H1 (cell line): ENCODE measurements around the gene FRY. TPM values are rescaled to one million over a fixed set of nuclear protein-coding genes. Genes with fewer than 3 reads are reported as not detected.

ENCODE experiments used
- CTCF ChIA-PET: fragments of 300-600 bp; sonication (Branson Sonifier 250); formaldehyde crosslinking; loops from one replicate; lab custom pipeline; 2021; ENCODE audit not compliant: partially characterized antibody; lab: Charles Lee
- POLR2A ChIA-PET: fragments of 300-600 bp; sonication (Branson Sonifier 250); formaldehyde crosslinking; loops from one replicate; lab custom pipeline; 2021; ENCODE audit warnings: inconsistent platforms; ENCODE audit not compliant: partially characterized antibody; lab: Charles Lee
- DNase-seq, 2 experiments: peaks; one replicate each; pipeline versions ENCODE4 v3.0.0 to v3.0.0-alpha.2; 2010 to 2022; ENCODE audit warnings: low spot score in 2 of 2, low read depth in 1 of 2, mixed read lengths in 1 of 2
- FAIRE-seq: peaks from 2 replicates; lab custom pipeline; 2011; peaks lifted over from hg19 to GRCh38; lab: Jason Lieb, UNC
- H2AFZ ChIP-seq: 2 replicates; pipeline ENCODE4 v1.8.1; 2012; ENCODE audit warnings: low read length, inconsistent platforms
- H2AK5ac ChIP-seq: 2 replicates; pipeline ENCODE4 v1.6.1; 2013; ENCODE audit warnings: low read depth, low read length
- H2BK120ac ChIP-seq: replicated peaks from 2 replicates; pipeline ENCODE3; 2013; ENCODE audit warnings: low read depth, low read length, inconsistent platforms
- H2BK12ac ChIP-seq: 2 replicates; pipeline ENCODE4 v1.6.1; 2013; ENCODE audit warnings: low read depth, low read length
- H2BK15ac ChIP-seq: 2 replicates; pipeline ENCODE4 v1.6.1; 2013; ENCODE audit warnings: low read length
- H2BK20ac ChIP-seq: 2 replicates; pipeline ENCODE4 v1.6.1; 2013; ENCODE audit warnings: low read length
- H2BK5ac ChIP-seq: 2 replicates; pipeline ENCODE4 v1.6.1; 2013; ENCODE audit warnings: low read depth, low read length
- H3K14ac ChIP-seq: 2 replicates; pipeline ENCODE4 v1.6.1; 2013; ENCODE audit warnings: inconsistent platforms; ENCODE audit not compliant: insufficient read length
- H3K18ac ChIP-seq: 2 replicates; pipeline ENCODE4 v1.6.1; 2013; ENCODE audit warnings: low read length; ENCODE audit errors: extremely low read depth
- H3K23ac ChIP-seq: 2 replicates; pipeline ENCODE4 v1.6.1; 2013; ENCODE audit warnings: inconsistent platforms; ENCODE audit not compliant: insufficient read length
- H3K23me2 ChIP-seq: 2 replicates; pipeline ENCODE4 v1.6.1; 2013; ENCODE audit warnings: low read depth, low read length
- H3K27ac ChIP-seq: 2 replicates; pipeline ENCODE4 v1.6.1; 2011; ENCODE audit warnings: low read depth, low read length, inconsistent platforms
- H3K27me3 ChIP-seq, 4 experiments: replicated peaks in 1 of 4; 1 replicate in 1 of 4; 2 replicates in 3 of 4; pipeline versions ENCODE4 v1.6.1 to v1.8.1; 2011 to 2013; ENCODE audit warnings: low read length in 3 of 4, mild to moderate bottlenecking in 3 of 4, inconsistent platforms in 2 of 4, mixed read lengths in 2 of 4, moderate library complexity in 1 of 4; ENCODE audit not compliant: control insufficient read depth in 3 of 4, insufficient read depth in 3 of 4; ENCODE audit errors: extremely low read depth in 1 of 4
- H3K36me3 ChIP-seq, 4 experiments: 2 replicates each; pipeline versions ENCODE4 v1.6.1 to v1.8.1; 2011 to 2013; ENCODE audit warnings: mild to moderate bottlenecking in 4 of 4, low read length in 3 of 4, moderate library complexity in 2 of 4, control low read depth in 1 of 4, inconsistent platforms in 1 of 4; ENCODE audit not compliant: insufficient read depth in 4 of 4, control insufficient read depth in 2 of 4
- H3K4ac ChIP-seq: replicated peaks from 2 replicates; pipeline ENCODE3; 2013; ENCODE audit warnings: low read length, low read depth, mixed read lengths, inconsistent platforms; ENCODE audit not compliant: insufficient read length
- H3K4me1 ChIP-seq, 4 experiments: replicated peaks in 1 of 4; 1 replicate in 1 of 4; 2 replicates in 3 of 4; pipeline versions ENCODE4 v1.6.1 to v1.8.1; 2011 to 2013; ENCODE audit warnings: low read length in 3 of 4, inconsistent platforms in 2 of 4, mixed read lengths in 1 of 4; ENCODE audit not compliant: insufficient read depth in 4 of 4, control insufficient read depth in 3 of 4
- H3K4me2 ChIP-seq, 2 experiments: 2 replicates each; pipeline versions ENCODE4 v1.6.1 to v1.8.1; 2011 to 2013; ENCODE audit warnings: low read depth in 2 of 2, low read length in 2 of 2, control low read depth in 1 of 2, inconsistent platforms in 1 of 2, mild to moderate bottlenecking in 1 of 2; ENCODE audit not compliant: insufficient read depth in 1 of 2
- H3K4me3 ChIP-seq, 4 experiments: fragments of 200-600, 300-600 bp in 1 of 4; sonication (generic), shearing (Covaris generic), sonication (Bioruptor Twin) in 1 of 4; 2 replicates each; pipeline versions ENCODE4 v1.5.1 to v1.8.1; 2011 to 2016; ENCODE audit warnings: low read length in 4 of 4, low read depth in 3 of 4, control low read depth in 2 of 4, inconsistent platforms in 2 of 4, mild to moderate bottlenecking in 2 of 4, mixed read lengths in 1 of 4, moderate library complexity in 1 of 4; ENCODE audit not compliant: insufficient read depth in 2 of 4; ENCODE audit errors: extremely low read depth in 1 of 4
- H3K56ac ChIP-seq: replicated peaks from 2 replicates; pipeline ENCODE3; 2013; ENCODE audit warnings: low read depth, mild to moderate bottlenecking, mixed read lengths, low read length, inconsistent platforms; ENCODE audit not compliant: insufficient read length
- H3K79me1 ChIP-seq: 2 replicates; pipeline ENCODE4 v1.6.1; 2013; ENCODE audit warnings: low read depth, low read length, control low read depth
- H3K79me2 ChIP-seq, 2 experiments: 2 replicates each; pipeline versions ENCODE4 v1.6.1 to v1.8.1; 2012 to 2013; ENCODE audit warnings: low read length in 2 of 2, mild to moderate bottlenecking in 2 of 2, inconsistent platforms in 1 of 2; ENCODE audit not compliant: insufficient read depth in 2 of 2, control insufficient read depth in 1 of 2
- H3K9ac ChIP-seq, 4 experiments: replicated peaks in 1 of 4; 1 replicate in 1 of 4; 2 replicates in 3 of 4; pipeline versions ENCODE4 v1.6.1 to v1.8.1; 2011 to 2013; ENCODE audit warnings: low read depth in 3 of 4, low read length in 3 of 4, control low read depth in 2 of 4, mild to moderate bottlenecking in 2 of 4, moderate library complexity in 2 of 4, inconsistent platforms in 1 of 4; ENCODE audit errors: extremely low read depth in 1 of 4
- H3K9me3 ChIP-seq, 2 experiments: 2 replicates each; pipeline versions ENCODE4 v1.6.1 to v1.8.1; 2012 to 2013; ENCODE audit warnings: mild to moderate bottlenecking in 2 of 2, moderate library complexity in 2 of 2, control low read depth in 1 of 2, inconsistent platforms in 1 of 2, low read depth in 1 of 2, low read length in 1 of 2, mixed read lengths in 1 of 2; ENCODE audit not compliant: insufficient read depth in 2 of 2
- H4K20me1 ChIP-seq, 2 experiments: replicated peaks in 1 of 2; 2 replicates each; pipeline versions ENCODE3 to v1.8.1; 2011 to 2013; ENCODE audit warnings: inconsistent platforms in 2 of 2, low read length in 2 of 2, mild to moderate bottlenecking in 1 of 2; ENCODE audit not compliant: insufficient read depth in 2 of 2, control insufficient read depth in 1 of 2
- H4K5ac ChIP-seq: 2 replicates; pipeline ENCODE4 v1.6.1; 2013; ENCODE audit warnings: low read length, low read depth, mixed read lengths, inconsistent platforms; ENCODE audit not compliant: insufficient read length
- H4K8ac ChIP-seq: 2 replicates; pipeline ENCODE4 v1.8.0; 2013; ENCODE audit warnings: mild to moderate bottlenecking, moderate library complexity, low read length, inconsistent platforms; ENCODE audit not compliant: insufficient read depth; ENCODE audit errors: extremely low read depth
- H4K91ac ChIP-seq: replicated peaks from 2 replicates; pipeline ENCODE3; 2013; ENCODE audit warnings: low read length, mixed read lengths, inconsistent platforms; ENCODE audit not compliant: insufficient read length
- ASH2L ChIP-seq: fragments of 200-600, 300-600 bp; sonication (generic); IDR thresholded peaks from one replicate; pipeline ENCODE4 v1.7.1; 2017; ENCODE audit warnings: low read length
- BCL11A ChIP-seq, 2 experiments: IDR thresholded peaks; one replicate each; pipeline ENCODE4 v1.6.1; 2011; ENCODE audit warnings: low read depth in 2 of 2, low read length in 2 of 2, mild to moderate bottlenecking in 2 of 2
- CHD1 ChIP-seq: IDR thresholded peaks from 2 replicates; pipeline ENCODE4 v1.6.1; 2012; ENCODE audit warnings: low read depth, low read length, improper control_type of control experiment
- CREB1 ChIP-seq: IDR thresholded peaks from 2 replicates; pipeline ENCODE4 v1.6.1; 2012; ENCODE audit warnings: inconsistent platforms
- CTBP2 ChIP-seq: IDR thresholded peaks from 2 replicates; pipeline ENCODE4 v1.7.0; 2011; ENCODE audit warnings: borderline replicate concordance, mild to moderate bottlenecking, moderate library complexity, mixed read lengths, low read length; ENCODE audit not compliant: insufficient read depth, insufficient read length
- EP300 ChIP-seq, 2 experiments: IDR thresholded peaks; 1 replicate in 1 of 2; 2 replicates in 1 of 2; pipeline ENCODE4 v1.6.1; 2011 to 2012; ENCODE audit warnings: low read depth in 2 of 2, low read length in 2 of 2, mild to moderate bottlenecking in 2 of 2, borderline replicate concordance in 1 of 2, inconsistent platforms in 1 of 2, moderate library complexity in 1 of 2
- KDM1A ChIP-seq: fragments of 200-600, 300-600 bp; sonication (generic); IDR thresholded peaks from 2 replicates; pipeline ENCODE4 v1.7.1; 2016; ENCODE audit warnings: mild to moderate bottlenecking, low read length, borderline replicate concordance
- PHF8 ChIP-seq: fragments of 200-600 bp; sonication (generic); conservative IDR thresholded peaks from 2 replicates; pipeline ENCODE4 v1.7.1; 2012; ENCODE audit warnings: low read depth, mild to moderate bottlenecking, inconsistent platforms, low read length, moderate library complexity
- RNF2 ChIP-seq: fragments of 200-900, 300-1000 bp; sonication (generic); IDR thresholded peaks from 2 replicates; pipeline ENCODE4 v1.7.1; 2016; ENCODE audit warnings: borderline replicate concordance, low read depth, mild to moderate bottlenecking, antibody characterized with exemption, low read length; ENCODE audit not compliant: poor library complexity, severe bottlenecking; ENCODE audit errors: missing control alignments
- SIRT6 ChIP-seq: IDR thresholded peaks from one replicate; pipeline ENCODE4 v1.7.1; 2012; ENCODE audit warnings: low read length, inconsistent platforms
- SP2 ChIP-seq: IDR thresholded peaks from 2 replicates; pipeline ENCODE4 v1.6.1; 2012; ENCODE audit warnings: mild to moderate bottlenecking, low read length, inconsistent platforms
- WGBS, 2 experiments: shearing (Covaris generic) in 1 of 2; methylation state at CpG; one replicate each; pipeline versions ENCODE4 v1.1.6 to v1.1.7; 2013 to 2015; ENCODE audit warnings: low lambda C conversion rate in 2 of 2, mixed read lengths in 2 of 2, inconsistent platforms in 1 of 2, low coverage in 1 of 2, missing lambda C conversion rate in 1 of 2; ENCODE audit not compliant: insufficient replicate concordance in 2 of 2, insufficient coverage in 1 of 2, insufficient read length in 1 of 2; ENCODE audit errors: extremely low coverage in 1 of 2, missing lambda C conversion rate in 1 of 2; 5-methylcytosine and 5-hydroxymethylcytosine counted together
- polyA plus RNA-seq, 7 experiments: library from polyadenylated mRNA; depleted of rRNA in 3 of 7; stranded (reverse) in 5 of 7; unstranded in 2 of 7; fragments of >200 nt in 5 of 7; fragments of 200-250 nt in 2 of 7; gene quantifications; 1 replicate in 5 of 7; 2 replicates in 1 of 7; 4 replicates in 1 of 7; pipeline versions ENCODE4 v1.2.1 to v1.2.3, GENCODE V29; 2011 to 2013; ENCODE audit warnings: missing spikeins in 2 of 7, mixed read lengths in 2 of 7
- total RNA-seq: library from RNA; stranded (reverse); fragmentation: NEBNext Ultra II Directional; extraction: Animal tissue kit (Norgen Biotek cat#: 25700); gene quantifications from 2 replicates; pipeline ENCODE4 v1.2.1, GENCODE V29; 2021
- TF ChIP-seq, protein P1 (sequence below): IDR thresholded peaks from 2 replicates; pipeline ENCODE4 v1.6.1; 2012; ENCODE audit warnings: low read length, inconsistent platforms
- TF ChIP-seq, protein P2 (sequence below): IDR thresholded peaks from 2 replicates; pipeline ENCODE4 v1.6.1; 2012; ENCODE audit warnings: inconsistent platforms

The FRY gene
- total and polyA plus RNA-seq, 2 of the 8 experiments (the other 6 are each of a cell fraction or from before 2014, with no cell fraction given), result 4.3 to 9.2 TPM

DNA sequence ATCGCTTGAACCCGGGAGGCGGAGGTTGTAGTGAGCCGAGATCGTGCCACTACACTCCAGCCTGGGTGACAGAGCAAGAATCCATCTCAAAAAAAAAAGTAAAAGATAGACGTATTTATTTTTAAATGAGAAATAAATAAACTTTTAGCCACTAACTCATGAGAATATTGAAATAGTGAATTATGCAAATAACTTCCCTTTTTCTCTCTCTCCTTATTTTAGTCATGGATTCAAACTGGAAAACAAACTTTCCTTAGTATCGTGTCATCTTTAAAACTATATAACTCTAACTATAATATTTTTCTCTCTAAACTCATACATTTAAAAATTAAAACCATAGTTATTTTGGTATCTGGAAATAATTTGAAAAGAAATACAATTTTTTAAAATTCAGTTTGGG, 96.1 kb downstream of the FRY start:
- Histone ChIP-seq H2BK120ac (no peak overlapping the region), H2BK20ac (no peak overlapping the region), H3K14ac (no peak overlapping the region), H2BK5ac (no peak overlapping the region), H3K79me2 (no peaks in the 10 kb centered on the region), H2AK5ac (no peak overlapping the region), H3K4me3 (no peak overlapping the region), H2BK12ac (no peak overlapping the region), H3K79me1 (no peaks in the 10 kb centered on the region), H3K23me2 (no peaks in the 10 kb centered on the region), H2BK15ac (no peak overlapping the region), H3K27me3 (no peaks in the 10 kb centered on the region), H4K91ac (no peak overlapping the region), H3K4ac (no peak overlapping the region), H3K27ac (no peak overlapping the region), H4K5ac (no peak overlapping the region), H3K18ac (no peak overlapping the region), H3K36me3 (peaks cover 0 to 3% (median 0%) of the 10 kb centered on the region in 4 experiments; a peak in 1 of 8 replicates), H3K4me1 (no peaks in the 10 kb centered on the region), H4K20me1 (no peaks in the 10 kb centered on the region), H3K23ac (no peak overlapping the region), H3K9me3 (no peaks in the 10 kb centered on the region; a peak in 1 of 4 replicates), H3K9ac (no peak overlapping the region), H3K4me2 (no peak overlapping the region), H2AFZ (no peak overlapping the region), H4K8ac (no peak overlapping the region), H3K56ac (no peak overlapping the region)
- no peak for TF ChIP-seq ASH2L
- TF ChIP-seq EP300 (IDR thresholded peaks at IDR 0.05; ENCODE audit: borderline replicate concordance in 1 of 2, low read depth in 2 of 2, low read length in 2 of 2), result no peak
- TF ChIP-seq, protein P1, sequence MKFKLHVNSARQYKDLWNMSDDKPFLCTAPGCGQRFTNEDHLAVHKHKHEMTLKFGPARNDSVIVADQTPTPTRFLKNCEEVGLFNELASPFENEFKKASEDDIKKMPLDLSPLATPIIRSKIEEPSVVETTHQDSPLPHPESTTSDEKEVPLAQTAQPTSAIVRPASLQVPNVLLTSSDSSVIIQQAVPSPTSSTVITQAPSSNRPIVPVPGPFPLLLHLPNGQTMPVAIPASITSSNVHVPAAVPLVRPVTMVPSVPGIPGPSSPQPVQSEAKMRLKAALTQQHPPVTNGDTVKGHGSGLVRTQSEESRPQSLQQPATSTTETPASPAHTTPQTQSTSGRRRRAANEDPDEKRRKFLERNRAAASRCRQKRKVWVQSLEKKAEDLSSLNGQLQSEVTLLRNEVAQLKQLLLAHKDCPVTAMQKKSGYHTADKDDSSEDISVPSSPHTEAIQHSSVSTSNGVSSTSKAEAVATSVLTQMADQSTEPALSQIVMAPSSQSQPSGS, result no peak
- no peak for TF ChIP-seq PHF8
- TF ChIP-seq CTBP2, result no peak
- no peak for TF ChIP-seq CREB1
- TF ChIP-seq SIRT6, result no peak
- TF ChIP-seq, protein P2, sequence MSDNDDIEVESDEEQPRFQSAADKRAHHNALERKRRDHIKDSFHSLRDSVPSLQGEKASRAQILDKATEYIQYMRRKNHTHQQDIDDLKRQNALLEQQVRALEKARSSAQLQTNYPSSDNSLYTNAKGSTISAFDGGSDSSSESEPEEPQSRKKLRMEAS, result no peak
- no peak for TF ChIP-seq KDM1A
- TF ChIP-seq RNF2, result no peak
- TF ChIP-seq CHD1, result no peak
- TF ChIP-seq BCL11A (IDR thresholded peaks at IDR 0.05; ENCODE audit: low read depth in 2 of 2, low read length in 2 of 2), result no peak
- TF ChIP-seq SP2, result no peak
- FAIRE-seq (no peak), DNase-seq (no peak)
- 92 to 100% methylated on average over 1 to 7 of the region's 7 CpGs for WGBS, 2 experiments
- CTCF ChIA-PET, result no interaction called here
- POLR2A ChIA-PET, result no interaction called here
